Measurements from ENCODE around the gene ASTL.

ASTL gene

GRCh38 chr2:96103761-96104486 lies 34.4 kb downstream of the ASTL start:
- DNase-seq (ENCODE audit: low read depth) = no peak
- no peak overlapping the region for H3K4me3 ChIP-seq (ENCODE audit: low read depth, low read length)
- TF ChIP-seq, protein P1, sequence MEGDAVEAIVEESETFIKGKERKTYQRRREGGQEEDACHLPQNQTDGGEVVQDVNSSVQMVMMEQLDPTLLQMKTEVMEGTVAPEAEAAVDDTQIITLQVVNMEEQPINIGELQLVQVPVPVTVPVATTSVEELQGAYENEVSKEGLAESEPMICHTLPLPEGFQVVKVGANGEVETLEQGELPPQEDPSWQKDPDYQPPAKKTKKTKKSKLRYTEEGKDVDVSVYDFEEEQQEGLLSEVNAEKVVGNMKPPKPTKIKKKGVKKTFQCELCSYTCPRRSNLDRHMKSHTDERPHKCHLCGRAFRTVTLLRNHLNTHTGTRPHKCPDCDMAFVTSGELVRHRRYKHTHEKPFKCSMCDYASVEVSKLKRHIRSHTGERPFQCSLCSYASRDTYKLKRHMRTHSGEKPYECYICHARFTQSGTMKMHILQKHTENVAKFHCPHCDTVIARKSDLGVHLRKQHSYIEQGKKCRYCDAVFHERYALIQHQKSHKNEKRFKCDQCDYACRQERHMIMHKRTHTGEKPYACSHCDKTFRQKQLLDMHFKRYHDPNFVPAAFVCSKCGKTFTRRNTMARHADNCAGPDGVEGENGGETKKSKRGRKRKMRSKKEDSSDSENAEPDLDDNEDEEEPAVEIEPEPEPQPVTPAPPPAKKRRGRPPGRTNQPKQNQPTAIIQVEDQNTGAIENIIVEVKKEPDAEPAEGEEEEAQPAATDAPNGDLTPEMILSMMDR (IDR thresholded peaks at IDR 0.05; ENCODE audit: low read depth, low read length, missing control alignments) = no peak

DNA sequence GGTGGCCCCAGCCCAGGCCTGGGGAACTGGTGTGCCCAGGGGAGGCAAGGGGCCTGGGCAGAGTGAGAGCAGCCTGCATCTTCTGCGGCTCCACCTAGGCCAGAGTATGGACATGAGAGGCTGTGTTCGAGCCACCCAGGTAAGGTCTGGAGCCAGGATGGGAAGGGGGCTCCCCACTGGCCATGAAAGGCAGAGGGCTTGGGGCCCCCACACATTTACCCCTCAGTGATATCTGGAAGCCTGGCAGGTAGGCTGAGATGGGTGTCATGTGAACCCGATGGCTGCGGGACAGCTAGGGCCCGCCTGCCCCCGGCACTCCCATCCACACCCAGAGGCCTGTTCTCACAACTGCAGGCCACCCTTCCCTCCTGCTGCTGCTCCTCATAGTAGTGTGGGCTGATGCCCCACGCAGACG lies 35.1 kb downstream of the ASTL start:
- H3K4me3 ChIP-seq (ENCODE audit: low read depth, low read length) = no peak overlapping the region
- no peak for DNase-seq (ENCODE audit: low read depth)
- TF ChIP-seq, protein P1 (IDR thresholded peaks at IDR 0.05; ENCODE audit: low read depth, low read length, missing control alignments) = no peak

- no peak overlapping the region for H3K4me3 ChIP-seq (ENCODE audit: low read depth, low read length)
- TF ChIP-seq, protein P1 (IDR thresholded peaks at IDR 0.05; ENCODE audit: low read depth, low read length, missing control alignments) = no peak
- DNase-seq (ENCODE audit: low read depth) = no peak
Measured at GRCh38 chr2:96102596-96103186, 35.6 kb downstream of the ASTL start.

DNA sequence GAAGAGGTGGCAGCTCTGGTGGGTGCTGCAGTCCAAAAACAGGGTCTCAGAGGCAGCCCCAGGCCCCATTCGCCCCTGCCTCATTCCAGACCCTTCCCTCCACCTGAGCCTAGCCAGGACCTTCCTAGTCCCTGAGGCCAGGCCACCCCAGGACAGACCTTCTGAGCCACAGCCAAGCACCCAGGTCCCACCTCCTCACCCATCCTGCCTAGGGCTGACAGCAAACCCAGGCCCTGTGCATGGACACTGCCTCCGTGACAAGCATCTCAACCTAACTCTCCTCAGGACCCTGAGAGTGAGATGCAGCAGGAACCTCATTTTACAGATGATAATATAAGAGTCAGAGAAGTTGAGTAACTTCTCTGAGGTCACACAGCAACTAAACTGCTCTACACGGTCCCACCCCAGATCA lies 37.4 kb downstream of the ASTL start:
- TF ChIP-seq, protein P1 (IDR thresholded peaks at IDR 0.05; ENCODE audit: low read depth, low read length, missing control alignments) = no peak

DNA sequence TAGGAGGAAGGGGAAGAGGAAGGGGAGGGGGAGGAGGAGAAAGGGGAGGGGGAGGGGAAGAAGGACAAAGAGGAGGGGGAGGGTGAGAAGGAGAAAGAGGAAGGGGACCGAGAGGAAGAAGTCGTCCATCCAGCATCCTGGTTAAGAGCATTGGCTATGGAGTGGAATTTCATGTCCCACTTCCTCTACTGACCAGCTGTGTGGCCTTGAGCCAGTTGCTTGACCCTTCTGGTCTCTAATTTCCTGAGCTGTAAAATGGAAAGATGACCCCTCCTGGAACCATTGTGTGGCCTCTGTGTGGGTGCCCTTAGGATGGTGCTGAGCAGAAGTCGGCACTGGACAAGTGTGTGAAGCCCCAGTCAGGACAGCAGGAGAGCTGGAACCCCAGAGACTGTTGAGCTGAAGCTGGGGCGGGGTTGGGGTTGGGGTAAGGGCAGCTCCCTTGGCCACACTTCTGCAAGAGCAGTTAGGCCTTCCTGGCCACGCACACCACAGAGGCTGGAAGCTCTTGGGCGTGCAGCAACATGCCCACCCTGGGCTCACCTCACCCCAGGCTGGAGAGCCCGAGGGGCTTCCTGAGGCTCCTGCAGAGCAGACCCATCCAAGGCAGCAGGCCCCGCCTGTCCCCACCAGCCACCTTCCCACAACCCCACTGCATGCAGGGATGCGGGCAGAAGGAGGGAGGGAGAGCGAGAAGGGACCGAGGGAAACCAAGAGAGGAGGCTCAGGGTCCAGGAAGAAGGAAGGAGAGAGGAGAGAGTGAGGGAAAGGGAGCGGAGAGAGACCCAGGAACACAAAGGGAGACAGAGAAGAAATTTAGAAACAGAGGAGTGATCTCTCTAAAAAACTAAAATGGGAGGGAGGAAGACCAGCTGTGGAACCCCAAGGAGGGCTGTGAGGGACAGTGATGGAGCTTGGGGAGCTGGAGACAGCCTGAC lies 38.2 kb downstream of the ASTL start:
- H3K4me3 ChIP-seq (ENCODE audit: low read depth, low read length) = no peak overlapping the region
- DNase-seq (ENCODE audit: low read depth) = no peak
- TF ChIP-seq, protein P1 (IDR thresholded peaks at IDR 0.05; ENCODE audit: low read depth, low read length, missing control alignments) = no peak

More for the DNA sequence above, 37.4 kb downstream of the ASTL start:
- no peak overlapping the region for H3K4me3 ChIP-seq (ENCODE audit: low read depth, low read length)
- no peak for DNase-seq (ENCODE audit: low read depth)

GRCh38 chr2:96098900-96099590 lies 39.3 kb downstream of the ASTL start:
- TF ChIP-seq, protein P1 (IDR thresholded peaks at IDR 0.05; ENCODE audit: low read depth, low read length, missing control alignments) = no peak
- DNase-seq (ENCODE audit: low read depth) = no peak
- H3K4me3 ChIP-seq (ENCODE audit: low read depth, low read length) = no peak overlapping the region
